ENCODE measurements around the gene CASQ1. TPM values are rescaled to one million over a fixed set of nuclear protein-coding genes. Genes with fewer than 3 reads are reported as not detected.

CASQ1 gene
- total RNA-seq, 4 donors from 2014 or later = 0.95 TPM; not detected in 3

DNA sequence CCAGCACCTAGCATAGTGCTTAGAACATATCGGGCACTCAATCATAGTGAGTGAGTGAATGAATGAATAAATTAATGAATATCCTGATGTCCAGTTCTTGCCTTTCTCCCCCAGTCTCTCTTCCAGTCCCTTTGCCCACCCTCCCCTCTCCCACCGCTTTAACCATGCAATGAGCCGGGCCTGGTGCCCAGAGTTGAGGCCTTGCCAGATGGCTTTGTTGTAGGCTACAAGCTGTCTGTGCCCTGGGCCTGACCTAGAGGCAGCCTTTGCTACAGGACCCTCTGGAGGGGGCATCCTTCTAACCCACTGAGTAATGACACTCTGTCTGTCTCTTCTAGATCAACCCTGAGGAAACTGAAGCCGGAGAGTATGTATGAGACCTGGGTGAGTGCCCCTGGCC, 6.9 kb downstream of the CASQ1 start:
- DNase-seq = no peak
- H3K4me1 ChIP-seq = peaks cover 0 to 12% (median 7%) of the 10 kb centered on the region in 3 donors
- H3K36me3 ChIP-seq = no peaks in the 10 kb centered on the region
- no peak overlapping the region for H3K4me3 ChIP-seq
- 94 to 97% methylated on average over 3 to 4 of the region's 4 CpGs for WGBS, 2 donors
- H3K27me3 ChIP-seq = no peaks in the 10 kb centered on the region
- intact Hi-C loops (cut with DNase I) = loop anchor here (5.0 kb wide), 2 partner anchors 55 to 95 kb away; no protein-coding TSS in a partner anchor
- H3K9me3 ChIP-seq = no peaks in the 10 kb centered on the region
- no peak overlapping the region for H3K27ac ChIP-seq
- no peak for TF ChIP-seq POLR2A (IDR thresholded peaks at IDR 0.05)
- TF ChIP-seq, protein P1, sequence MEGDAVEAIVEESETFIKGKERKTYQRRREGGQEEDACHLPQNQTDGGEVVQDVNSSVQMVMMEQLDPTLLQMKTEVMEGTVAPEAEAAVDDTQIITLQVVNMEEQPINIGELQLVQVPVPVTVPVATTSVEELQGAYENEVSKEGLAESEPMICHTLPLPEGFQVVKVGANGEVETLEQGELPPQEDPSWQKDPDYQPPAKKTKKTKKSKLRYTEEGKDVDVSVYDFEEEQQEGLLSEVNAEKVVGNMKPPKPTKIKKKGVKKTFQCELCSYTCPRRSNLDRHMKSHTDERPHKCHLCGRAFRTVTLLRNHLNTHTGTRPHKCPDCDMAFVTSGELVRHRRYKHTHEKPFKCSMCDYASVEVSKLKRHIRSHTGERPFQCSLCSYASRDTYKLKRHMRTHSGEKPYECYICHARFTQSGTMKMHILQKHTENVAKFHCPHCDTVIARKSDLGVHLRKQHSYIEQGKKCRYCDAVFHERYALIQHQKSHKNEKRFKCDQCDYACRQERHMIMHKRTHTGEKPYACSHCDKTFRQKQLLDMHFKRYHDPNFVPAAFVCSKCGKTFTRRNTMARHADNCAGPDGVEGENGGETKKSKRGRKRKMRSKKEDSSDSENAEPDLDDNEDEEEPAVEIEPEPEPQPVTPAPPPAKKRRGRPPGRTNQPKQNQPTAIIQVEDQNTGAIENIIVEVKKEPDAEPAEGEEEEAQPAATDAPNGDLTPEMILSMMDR (IDR thresholded peaks at IDR 0.05) = no peak

DNA sequence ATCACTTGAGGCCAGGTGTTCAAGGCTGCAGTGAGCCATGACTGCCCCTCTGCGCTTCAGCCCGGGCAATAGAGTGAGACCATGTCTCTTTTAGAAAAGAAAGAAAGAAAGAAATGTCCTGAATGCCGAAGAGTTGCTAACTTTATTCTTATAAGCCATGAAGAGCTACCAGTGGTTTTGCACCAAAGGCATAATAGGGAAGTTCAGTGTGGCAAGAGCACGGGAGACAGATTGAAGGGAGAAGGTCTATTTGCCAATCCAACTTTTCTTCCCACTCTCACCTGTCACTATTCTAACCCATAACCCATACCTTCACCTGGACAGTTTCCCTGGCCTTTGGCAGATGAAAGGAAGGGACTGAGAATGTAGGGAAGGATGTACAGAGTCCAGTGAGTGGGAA, 10.4 kb downstream of the CASQ1 start:
- no peak for DNase-seq
- H3K4me3 ChIP-seq = no peak overlapping the region
- no peaks in the 10 kb centered on the region for H3K9me3 ChIP-seq
- H3K27ac ChIP-seq = no peak overlapping the region
- 81 to 86% methylated on average over 4 of the region's 4 CpGs for WGBS, 2 donors
- H3K36me3 ChIP-seq = no peaks in the 10 kb centered on the region
- H3K27me3 ChIP-seq = no peaks in the 10 kb centered on the region
- H3K4me1 ChIP-seq = peaks cover 7 to 16% (median 8%) of the 10 kb centered on the region in 3 donors
- intact Hi-C loops (cut with DNase I) = no loop called here
- TF ChIP-seq, protein P1 (IDR thresholded peaks at IDR 0.05) = no peak
- no peak for TF ChIP-seq POLR2A (IDR thresholded peaks at IDR 0.05)

DNA sequence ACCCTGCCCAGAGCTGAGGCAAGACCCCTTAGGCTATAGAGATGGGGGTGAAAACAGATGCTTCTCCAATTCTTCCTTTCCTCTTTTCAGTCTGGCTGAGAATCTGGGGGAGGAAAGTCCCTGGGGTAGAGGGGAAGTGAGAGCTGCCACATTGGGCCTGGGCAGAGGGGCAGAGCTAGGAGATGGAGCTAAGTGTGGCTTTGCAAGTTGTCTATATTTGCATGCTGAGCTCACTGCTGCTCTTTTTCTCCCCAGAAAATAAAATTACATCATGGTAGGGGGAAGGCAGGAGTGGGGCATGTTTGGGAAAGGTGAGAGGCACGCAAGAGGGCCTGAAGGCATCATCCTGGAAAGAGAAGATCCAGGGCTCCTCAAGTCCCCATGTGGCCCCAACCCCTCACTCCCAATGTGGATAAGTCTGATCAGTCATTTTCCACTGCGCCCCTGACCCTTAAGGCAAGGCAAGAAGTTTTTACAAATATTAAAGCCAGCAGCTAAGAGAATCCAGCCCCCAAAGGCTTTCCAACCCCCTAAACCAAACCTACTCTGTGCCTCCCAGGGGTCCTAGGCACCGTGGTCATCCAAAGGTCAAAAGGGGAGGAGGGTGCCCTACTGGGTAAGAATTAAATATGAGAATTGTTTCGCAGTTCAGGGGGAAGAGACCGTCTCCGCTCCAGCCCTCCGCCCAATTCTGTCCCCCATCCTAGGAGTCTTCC, 14.3 kb downstream of the CASQ1 start:
- Histone ChIP-seq H3K9me3 (no peaks in the 10 kb centered on the region), H3K4me3 (peak overlapping the region; percentile 75 to 97 (median 95)), H3K27me3 (no peaks in the 10 kb centered on the region), H3K36me3 (peaks cover 0 to 26% (median 14%) of the 10 kb centered on the region in 3 donors), H3K4me1 (peaks cover 32 to 55% (median 44%) of the 10 kb centered on the region in 3 donors), H3K27ac (peak overlapping the region; percentile 95 to 97 (median 96))
- TF ChIP-seq, protein P1 (IDR thresholded peaks at IDR 0.05) = no peak
- no peak for TF ChIP-seq POLR2A (IDR thresholded peaks at IDR 0.05)
- intact Hi-C loops (cut with DNase I) = loop anchor here (5.0 kb wide), 1 partner anchor 102 kb away; no protein-coding TSS in a partner anchor
- DNase-seq = no peak
- 8 to 19% methylated on average over 6 to 7 of the region's 7 CpGs for WGBS, 2 donors

DNA sequence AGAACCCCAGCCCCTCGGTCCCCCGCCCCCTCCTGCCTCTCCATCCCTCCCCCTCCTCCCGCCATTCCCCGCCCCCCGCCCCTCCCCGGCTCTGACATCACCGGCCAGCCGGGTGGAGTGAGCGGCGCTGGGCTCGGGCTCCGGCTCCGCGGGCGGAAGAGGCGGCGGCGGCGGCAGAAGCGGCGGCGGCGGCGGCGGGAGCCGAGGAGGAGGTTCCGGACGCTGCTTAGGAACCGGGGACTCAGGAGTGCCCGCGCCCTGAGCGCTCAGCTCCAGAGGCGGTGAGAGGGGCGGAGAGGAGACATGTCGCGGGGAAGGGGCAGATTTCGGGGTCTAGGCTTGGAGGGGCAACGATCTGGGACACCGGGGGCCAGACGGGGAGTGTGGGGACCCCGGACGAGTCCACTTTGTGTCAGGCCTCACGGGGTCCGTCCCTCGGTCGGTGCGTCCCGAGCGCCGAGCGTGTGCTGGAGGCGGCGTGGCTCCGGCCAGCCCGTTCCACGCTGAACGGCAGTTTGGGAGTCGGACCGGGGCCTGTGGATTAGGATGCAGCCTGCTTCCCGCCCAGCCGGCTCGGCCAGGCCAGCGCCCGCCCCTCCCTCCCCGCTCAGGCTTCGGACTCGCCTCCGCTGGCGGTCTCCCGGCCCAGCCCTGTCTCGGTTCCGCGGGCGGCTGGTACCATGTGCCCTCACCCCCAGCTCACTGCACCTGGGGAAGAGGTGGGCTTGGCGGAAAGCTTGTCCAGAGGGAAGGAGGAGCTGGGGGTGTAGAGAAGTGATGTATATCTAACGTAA, 15.1 kb downstream of the CASQ1 start, which contains the start of gene PEA15:
Gene PEA15 (plus strand): TSS at position 143 of the 794 bp plus-strand sequence. CDS start 6,161 bp downstream, outside the sequence.
- DNase-seq = no peak
- intact Hi-C loops (cut with DNase I) = loop anchor here (5.0 kb wide), 1 partner anchor 103 kb away; no protein-coding TSS in a partner anchor
- H3K36me3 ChIP-seq = peaks cover 0 to 32% (median 14%) of the 10 kb centered on the region in 3 donors
- TF ChIP-seq, protein P1 (IDR thresholded peaks at IDR 0.05) = peak in 1 of 6 experiments; percentile 7
- peak in 3 of 4 donors; percentile 29 to 83 (median 70) for TF ChIP-seq POLR2A (IDR thresholded peaks at IDR 0.05)
- peak within 1 kb of the TSS; percentile 75 to 97 (median 95) for H3K4me3 ChIP-seq
- peak within 1 kb of the TSS; percentile 95 to 97 (median 96) for H3K27ac ChIP-seq
- peaks cover 39 to 63% (median 51%) of the 10 kb centered on the region in 3 donors for H3K4me1 ChIP-seq
- WGBS, 2 donors = 0% methylated on average over 2 to 6 of the region's 76 CpGs
- H3K27me3 ChIP-seq = no peaks in the 10 kb centered on the region
- no peaks in the 10 kb centered on the region for H3K9me3 ChIP-seq
